ENCODE data around the gene PCSK2. TPM values are rescaled to one million over a fixed set of nuclear protein-coding genes. Genes with fewer than 3 reads are reported as not detected.

PCSK2 gene
- total RNA-seq, 2 experiments from 2014 or later: not detected

GRCh38 chr20:17523326-17523725 lies 296.5 kb downstream of the PCSK2 start:
- ChIA-PET CTCF (interaction anchor here (0.6 to 1.4 kb wide), 2 partner anchors 15 to 953 kb away, joined by 3 to 4 read pairs; no protein-coding TSS in a partner anchor), POLR2A (no interaction called here)
- Mint-ChIP-seq H3K4me3 (no peak overlapping the region), H3K27ac (no peak overlapping the region), H3K4me1 (peaks cover 6% of the 10 kb centered on the region), H3K27me3 (peaks cover 7% of the 10 kb centered on the region), H3K9me3 (no peaks in the 10 kb centered on the region), H3K36me3 (ENCODE audit: low read depth) (no peaks in the 10 kb centered on the region)
- no peak for DNase-seq

DNA sequence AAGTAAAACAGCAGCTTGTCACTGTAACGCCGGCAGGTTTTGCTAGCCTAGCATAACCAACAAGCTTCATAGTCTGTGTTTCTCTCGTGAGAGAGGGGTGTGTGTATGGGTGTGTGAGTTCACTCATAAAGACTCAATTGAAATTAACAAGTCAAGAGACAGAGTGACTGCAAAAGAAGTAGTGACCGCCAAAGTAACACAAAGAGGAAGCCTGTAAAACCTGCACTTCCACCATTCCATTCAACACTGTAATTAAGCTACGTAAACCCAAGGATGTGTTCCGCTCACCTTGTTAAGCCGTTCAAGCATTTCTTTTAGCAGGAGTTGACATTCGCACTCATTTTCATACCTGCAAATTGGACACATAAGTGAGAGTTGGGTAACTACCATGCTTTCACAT lies 297.7 kb downstream of the PCSK2 start:
- peaks cover 6% of the 10 kb centered on the region for H3K4me1 Mint-ChIP-seq
- H3K27me3 Mint-ChIP-seq: peaks cover 10% of the 10 kb centered on the region
- ChIA-PET POLR2A (interaction anchor here (0.6 kb wide), 1 partner anchor 9 kb away, joined by 3 read pairs; no protein-coding TSS in a partner anchor), CTCF (interaction anchor here (1.7 kb wide), 1 partner anchor 13 kb away, joined by 5 read pairs; no protein-coding TSS in a partner anchor)
- no peak for DNase-seq
- no peak overlapping the region for H3K27ac Mint-ChIP-seq
- no peaks in the 10 kb centered on the region for H3K36me3 Mint-ChIP-seq (ENCODE audit: low read depth)
- H3K9me3 Mint-ChIP-seq: no peaks in the 10 kb centered on the region
- H3K4me3 Mint-ChIP-seq: no peak overlapping the region

DNA sequence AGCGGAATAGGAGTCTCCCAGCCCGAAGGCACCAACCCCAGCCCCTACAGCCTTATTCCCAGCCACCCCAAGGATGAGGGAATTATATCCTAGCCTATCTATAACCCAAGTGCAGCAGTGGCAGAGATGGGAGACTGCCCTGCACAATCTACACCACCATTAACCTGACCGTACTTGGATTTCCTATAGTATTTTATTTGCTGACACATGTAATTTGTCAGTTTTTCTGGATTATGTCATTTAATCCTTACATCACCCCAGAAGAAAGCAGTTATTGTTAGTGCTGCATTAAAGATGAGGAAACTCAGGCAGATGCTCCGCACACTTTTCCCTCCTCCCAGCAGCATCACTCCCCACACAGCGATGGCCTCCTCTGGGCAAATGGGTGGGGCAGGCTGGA lies 298.3 kb downstream of the PCSK2 start:
- no peak overlapping the region for H3K4me3 Mint-ChIP-seq
- peaks cover 13% of the 10 kb centered on the region for H3K27me3 Mint-ChIP-seq
- ChIA-PET POLR2A (no interaction called here), CTCF (interaction anchor here (1.7 kb wide), 1 partner anchor 14 kb away, joined by 5 read pairs; no protein-coding TSS in a partner anchor)
- no peaks in the 10 kb centered on the region for H3K9me3 Mint-ChIP-seq
- H3K4me1 Mint-ChIP-seq: peaks cover 7% of the 10 kb centered on the region
- no peak for DNase-seq
- H3K36me3 Mint-ChIP-seq (ENCODE audit: low read depth): no peaks in the 10 kb centered on the region
- H3K27ac Mint-ChIP-seq: no peak overlapping the region

DNA sequence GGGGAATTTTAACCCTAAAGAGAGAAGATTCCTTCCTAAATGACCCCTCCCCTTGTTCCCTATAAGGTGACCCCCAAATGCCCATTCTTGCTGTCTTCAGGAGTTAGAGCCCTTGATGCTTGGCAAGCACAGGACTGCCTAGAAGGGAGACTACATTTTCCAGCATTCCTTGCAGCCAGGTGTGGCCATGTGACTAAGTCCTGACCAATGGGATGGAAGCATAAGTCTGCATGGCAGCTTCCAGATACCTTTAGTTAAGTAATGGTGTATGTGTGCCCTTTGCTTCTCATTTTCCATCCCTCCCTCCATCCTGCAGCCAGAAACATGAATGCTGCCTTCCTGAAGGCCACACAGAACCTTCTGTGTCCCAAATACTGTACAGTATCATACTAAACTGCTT lies 298.8 kb downstream of the PCSK2 start:
- H3K9me3 Mint-ChIP-seq: no peaks in the 10 kb centered on the region
- no peak overlapping the region for H3K27ac Mint-ChIP-seq
- H3K4me3 Mint-ChIP-seq: no peak overlapping the region
- H3K4me1 Mint-ChIP-seq: peaks cover 9% of the 10 kb centered on the region
- no peaks in the 10 kb centered on the region for H3K36me3 Mint-ChIP-seq (ENCODE audit: low read depth)
- peak; percentile 32 for DNase-seq
- H3K27me3 Mint-ChIP-seq: peaks cover 14% of the 10 kb centered on the region
- ChIA-PET CTCF (interaction anchor here (1.7 kb wide), 1 partner anchor 14 kb away, joined by 5 read pairs; no protein-coding TSS in a partner anchor), POLR2A (no interaction called here)

GRCh38 chr20:17529586-17529985 lies 302.7 kb downstream of the PCSK2 start:
- H3K4me3 Mint-ChIP-seq: no peak overlapping the region
- no peaks in the 10 kb centered on the region for H3K36me3 Mint-ChIP-seq (ENCODE audit: low read depth)
- peaks cover 31% of the 10 kb centered on the region for H3K4me1 Mint-ChIP-seq
- ChIA-PET CTCF (interaction anchor here (0.7 to 1.5 kb wide), 2 partner anchors 10 to 16 kb away, joined by 3 read pairs; no protein-coding TSS in a partner anchor), POLR2A (no interaction called here)
- H3K27me3 Mint-ChIP-seq: peaks cover 13% of the 10 kb centered on the region
- no peak overlapping the region for H3K27ac Mint-ChIP-seq
- no peak for DNase-seq
- H3K9me3 Mint-ChIP-seq: no peaks in the 10 kb centered on the region

- H3K27ac Mint-ChIP-seq: peak overlapping the region; percentile 60
- no peaks in the 10 kb centered on the region for H3K9me3 Mint-ChIP-seq
- POLR2A ChIA-PET: no interaction called here
- no peak for DNase-seq
- H3K4me1 Mint-ChIP-seq: peaks cover 31% of the 10 kb centered on the region
- no peaks in the 10 kb centered on the region for H3K36me3 Mint-ChIP-seq (ENCODE audit: low read depth)
- peaks cover 14% of the 10 kb centered on the region for H3K27me3 Mint-ChIP-seq
- peak overlapping the region; percentile 56 for H3K4me3 Mint-ChIP-seq
- CTCF ChIA-PET: interaction anchor here (0.7 to 1.5 kb wide), 4 partner anchors 10 to 352 kb away, joined by 3 read pairs; no protein-coding TSS in a partner anchor
Measured at GRCh38 chr20:17530153-17530552, 303.3 kb downstream of the PCSK2 start.

- POLR2A ChIA-PET: no interaction called here
- H3K36me3 Mint-ChIP-seq (ENCODE audit: low read depth): no peaks in the 10 kb centered on the region
- peaks cover 29% of the 10 kb centered on the region for H3K4me1 Mint-ChIP-seq
- H3K27me3 Mint-ChIP-seq: peaks cover 16% of the 10 kb centered on the region
- CTCF ChIA-PET: interaction anchor here (0.9 to 2.0 kb wide), 7 partner anchors 9 to 351 kb away, joined by 3 to 9 read pairs (median 3); partner anchors contain the start of gene RRBP1
- H3K9me3 Mint-ChIP-seq: no peaks in the 10 kb centered on the region
- peak within 1 kb of the TSS; percentile 97 for H3K27ac Mint-ChIP-seq
- peak within 1 kb of the TSS; percentile 89 for H3K4me3 Mint-ChIP-seq
- peak; percentile 62 for DNase-seq
Measured at GRCh38 chr20:17530716-17531664, 304.1 kb downstream of the PCSK2 start, which contains the start of gene BFSP1. Gene BFSP1 (minus strand): TSS chr20:17531379. CDS start chr20:17531329, 50 bp downstream.

DNA sequence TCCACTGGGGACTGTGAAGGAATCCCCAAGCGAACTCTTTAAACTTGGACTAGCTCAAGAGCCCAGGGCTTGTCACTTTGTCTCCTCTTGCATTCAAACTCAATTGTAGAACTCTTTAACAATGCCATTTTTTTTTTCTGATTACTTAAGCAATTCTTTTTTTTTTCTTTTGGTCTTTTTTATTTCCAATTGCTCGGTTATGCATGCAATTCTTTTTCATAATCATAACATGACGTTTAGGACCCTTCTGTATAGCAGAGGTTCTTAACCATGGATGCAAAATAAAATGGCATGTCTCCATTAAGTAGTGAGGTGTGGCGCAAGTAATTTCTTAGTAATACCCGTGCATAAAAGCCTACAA lies 304.8 kb downstream of the PCSK2 start:
- H3K36me3 Mint-ChIP-seq (ENCODE audit: low read depth): no peaks in the 10 kb centered on the region
- ChIA-PET POLR2A (no interaction called here), CTCF (interaction anchor here (0.9 to 2.0 kb wide), 4 partner anchors 10 to 151 kb away, joined by 3 to 9 read pairs (median 4); partner anchors contain the start of gene RRBP1)
- peaks cover 16% of the 10 kb centered on the region for H3K27me3 Mint-ChIP-seq
- H3K4me3 Mint-ChIP-seq: peak overlapping the region; percentile 89
- no peaks in the 10 kb centered on the region for H3K9me3 Mint-ChIP-seq
- H3K27ac Mint-ChIP-seq: peak overlapping the region; percentile 97
- peaks cover 30% of the 10 kb centered on the region for H3K4me1 Mint-ChIP-seq
- DNase-seq: no peak

GRCh38 chr20:17533396-17533795 lies 306.6 kb downstream of the PCSK2 start:
- Mint-ChIP-seq H3K4me3 (no peak overlapping the region), H3K27ac (no peak overlapping the region)

DNA sequence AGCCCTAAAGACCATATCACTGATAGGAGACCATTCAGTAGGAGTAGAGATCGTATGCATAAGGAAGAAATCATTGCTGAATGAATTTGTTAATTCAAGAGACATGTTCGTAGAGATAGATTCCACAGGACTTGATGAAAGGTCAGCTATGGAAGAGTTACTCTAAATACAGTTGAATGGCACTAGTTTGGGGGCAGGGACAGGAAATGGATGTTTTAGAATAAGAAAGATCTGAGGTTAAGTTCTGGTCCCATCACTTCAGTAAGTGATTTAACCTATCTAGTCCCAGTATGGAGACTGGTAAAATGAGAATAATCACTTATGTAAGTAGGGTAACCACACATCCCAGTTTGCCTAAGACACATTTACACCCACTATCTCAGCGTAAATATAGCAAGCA lies 307.2 kb downstream of the PCSK2 start:
- H3K36me3 Mint-ChIP-seq (ENCODE audit: low read depth): no peaks in the 10 kb centered on the region
- no peak overlapping the region for H3K4me3 Mint-ChIP-seq
- POLR2A ChIA-PET: no interaction called here
- no peak for DNase-seq
- H3K4me1 Mint-ChIP-seq: peaks cover 44% of the 10 kb centered on the region
- peak overlapping the region; percentile 43 for H3K27ac Mint-ChIP-seq
- no peaks in the 10 kb centered on the region for H3K9me3 Mint-ChIP-seq
- CTCF ChIA-PET: no interaction called here
- H3K27me3 Mint-ChIP-seq: peaks cover 17% of the 10 kb centered on the region

More at GRCh38 chr20:17533396-17533795, 306.6 kb downstream of the PCSK2 start:
- no peaks in the 10 kb centered on the region for H3K36me3 Mint-ChIP-seq (ENCODE audit: low read depth)
- CTCF ChIA-PET: interaction anchor here (0.6 to 1.3 kb wide), 3 partner anchors 10 to 38 kb away, joined by 3 to 4 read pairs (median 3); no protein-coding TSS in a partner anchor
- H3K4me1 Mint-ChIP-seq: peaks cover 39% of the 10 kb centered on the region
- POLR2A ChIA-PET: interaction anchor here (0.7 kb wide), 1 partner anchor 9 kb away, joined by 3 read pairs; no protein-coding TSS in a partner anchor
- H3K9me3 Mint-ChIP-seq: no peaks in the 10 kb centered on the region
- DNase-seq: peak; percentile 33
- H3K27me3 Mint-ChIP-seq: peaks cover 15% of the 10 kb centered on the region

Measured in activated CD4-positive, alpha-beta T cell treated with anti-CD3 and anti-CD28 coated beads, Interleukin-2, amount 10 ng/mL, durations not matched to agents 7 days and 5 days (primary cell).